Measurements from ENCODE around the gene MPLKIP. TPM values are rescaled to one million over a fixed set of nuclear protein-coding genes. Genes with fewer than 3 reads are reported as not detected.

Gene MPLKIP
- total RNA-seq (2021; ENCODE audit: unreplicated experiment), result 49.4 TPM
- 21.0 and 31.1 TPM in 2 replicates for polyA plus RNA-seq (2012)
- percentile 93 among the genes with signal in this experiment for Bru-seq, nascent RNA
- BruChase-seq, experiment 1, labeled RNA remaining after a 6-hour chase, result percentile 90 among the genes with signal in this experiment
- percentile 91 among the genes with signal in this experiment for BruChase-seq, experiment 2, labeled RNA remaining after a 2-hour chase
- long read RNA-seq, full-length matches to known transcripts, result 65 of 71 reads
- long read RNA-seq, partial matches to known transcripts, result 0 of 71 reads
- long read RNA-seq, other reads (novel, unspliced or antisense), result 6 of 71 reads

DNA sequence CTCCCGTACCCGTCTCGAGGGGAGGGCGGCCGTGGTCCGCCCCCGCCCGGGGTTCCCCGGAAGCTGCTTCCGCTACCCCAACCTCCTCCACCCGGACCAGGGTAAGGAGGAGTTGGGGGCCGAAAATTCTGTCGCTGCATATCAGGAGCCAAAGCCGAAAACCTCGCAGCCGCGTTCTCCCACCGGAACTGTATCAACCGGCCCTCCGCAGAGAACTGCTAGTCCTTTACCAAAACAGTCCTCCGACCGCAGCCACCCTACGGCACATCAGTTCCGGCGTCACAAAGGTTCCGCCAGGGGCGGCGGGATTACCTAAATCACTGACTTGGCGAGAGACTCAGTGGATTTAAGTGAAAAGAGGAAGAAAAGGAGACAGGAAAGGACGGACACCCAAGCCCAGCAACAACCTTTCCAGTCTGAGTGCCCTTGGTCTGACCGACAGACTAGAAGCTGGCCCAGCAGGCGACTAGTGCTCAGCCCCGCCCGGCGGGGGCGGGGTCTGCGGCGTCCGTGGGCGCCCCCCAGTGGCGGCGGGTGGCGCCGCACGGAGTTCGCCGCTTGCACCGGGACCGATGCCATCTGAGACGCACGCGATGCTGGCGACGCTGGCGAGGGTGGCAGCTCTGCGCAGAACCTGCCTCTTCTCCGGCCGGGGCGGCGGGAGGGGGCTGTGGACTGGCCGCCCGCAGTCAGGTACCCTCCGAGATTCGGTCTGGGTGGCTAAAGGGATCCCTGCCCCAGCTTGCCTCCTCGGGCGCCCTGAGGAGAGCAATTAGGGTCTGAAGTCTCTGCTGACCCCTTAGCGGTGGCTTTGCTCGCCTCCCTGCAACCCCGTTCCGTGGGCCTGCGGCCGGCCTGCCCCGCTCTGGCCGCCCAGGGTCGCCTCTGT is at the start of gene MPLKIP, which contains the start of gene SUGCT:
Gene MPLKIP, minus strand, starts transcription at position 195 of the 889 bp plus-strand sequence. Its CDS starts 55 bp downstream, at position 140.
Gene SUGCT, plus strand, starts transcription at position 578 of the 889 bp plus-strand sequence.
- Histone ChIP-seq H3K79me2 (ENCODE audit: insufficient read depth, low read length) (peaks cover 49% of the 10 kb centered on the region), H3K4me3 (replicated peaks in 1 of 2; ENCODE audit: low read depth in 1 of 2, low read length in 2 of 2) (peak within 1 kb of the TSS; percentile 71 to 77), H3K36me3 (ENCODE audit: control insufficient read depth in 1 of 2, insufficient read depth in 2 of 2, low read length in 2 of 2) (no peaks in the 10 kb centered on the region), H3K4me1 (ENCODE audit: control insufficient read depth in 1 of 2, insufficient read depth in 2 of 2, low read length in 2 of 2) (peaks cover 7 to 17% of the 10 kb centered on the region in 2 experiments; a peak in 3 of 4 replicates), H3K27ac (ENCODE audit: low read depth, low read length) (peak within 1 kb of the TSS; percentile 84), H3K9ac (ENCODE audit: low read length) (peak within 1 kb of the TSS; percentile 83), H3K27me3 (ENCODE audit: insufficient read depth, low read length) (no peaks in the 10 kb centered on the region), H3K4me2 (ENCODE audit: low read length) (peak within 1 kb of the TSS; percentile 77), H2AFZ (ENCODE audit: low read depth, low read length, poor library complexity, severe bottlenecking) (peak within 1 kb of the TSS; percentile 91), H4K20me1 (ENCODE audit: insufficient read depth) (peaks cover 8% of the 10 kb centered on the region; the same call in 1 of the 2 replicates), H3K9me3 (ENCODE audit: control insufficient read depth in 1 of 2, insufficient read depth in 1 of 2, low read depth in 1 of 2, low read length in 2 of 2) (no peaks in the 10 kb centered on the region), H3K9me2 (ENCODE audit: insufficient read depth) (no peaks in the 10 kb centered on the region)
- DNase-seq (ENCODE audit: low read depth, low spot score) (peak; percentile 82), ATAC-seq (peak; percentile 87)
- RAD21 ChIA-PET (ENCODE audit: low non-redundant PET in 1 of 2, low total read pairs in 2 of 2, uncharacterized antibody in 2 of 2, unreplicated experiment in 2 of 2), result no interaction called here
- POLR2A ChIA-PET, result interaction anchor here (0.8 kb wide), 1 partner anchor 184 kb away, joined by 3 read pairs; the partner anchor contains the start of gene CDK13
- BruUV-seq (replicated peaks), result no TSS peak
- CTCF ChIA-PET, result interaction anchor here (1.0 kb wide), 1 partner anchor 16 kb away, joined by 3 read pairs; no protein-coding TSS in a partner anchor
- intact Hi-C loops (cut with micrococcal nuclease), result no loop called here
- TF ChIP-seq CEBPB (IDR thresholded peaks at IDR 0.05; ENCODE audit: low read depth), result peak; percentile 38; the same call in 1 of the 2 replicates
- peak; percentile 79 for TF ChIP-seq YY1 (IDR thresholded peaks at IDR 0.05; ENCODE audit: extremely low read depth, insufficient replicate concordance, low read depth, low read length)
- peak; percentile 95 for TF ChIP-seq SIN3A (IDR thresholded peaks at IDR 0.05; ENCODE audit: low read depth)
- 0 out of 2 replicates have a peak, but pooled peaks have one; percentile 13 for TF ChIP-seq ELF1 (IDR thresholded peaks at IDR 0.05; ENCODE audit: borderline replicate concordance, low read depth)
- peak; percentile 79 for TF ChIP-seq SP1 (IDR thresholded peaks at IDR 0.05; ENCODE audit: low read depth)
- peak; percentile 71 for TF ChIP-seq POLR2A (IDR thresholded peaks at IDR 0.05; ENCODE audit: borderline replicate concordance, extremely low read depth, insufficient read depth, insufficient read length)
- peak; percentile 97 for TF ChIP-seq CBX3 (IDR thresholded peaks at IDR 0.05; ENCODE audit: low read depth)
- TF ChIP-seq, protein P1, sequence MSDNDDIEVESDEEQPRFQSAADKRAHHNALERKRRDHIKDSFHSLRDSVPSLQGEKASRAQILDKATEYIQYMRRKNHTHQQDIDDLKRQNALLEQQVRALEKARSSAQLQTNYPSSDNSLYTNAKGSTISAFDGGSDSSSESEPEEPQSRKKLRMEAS (IDR thresholded peaks at IDR 0.05), result peak; percentile 94
- TF ChIP-seq, protein P2, sequence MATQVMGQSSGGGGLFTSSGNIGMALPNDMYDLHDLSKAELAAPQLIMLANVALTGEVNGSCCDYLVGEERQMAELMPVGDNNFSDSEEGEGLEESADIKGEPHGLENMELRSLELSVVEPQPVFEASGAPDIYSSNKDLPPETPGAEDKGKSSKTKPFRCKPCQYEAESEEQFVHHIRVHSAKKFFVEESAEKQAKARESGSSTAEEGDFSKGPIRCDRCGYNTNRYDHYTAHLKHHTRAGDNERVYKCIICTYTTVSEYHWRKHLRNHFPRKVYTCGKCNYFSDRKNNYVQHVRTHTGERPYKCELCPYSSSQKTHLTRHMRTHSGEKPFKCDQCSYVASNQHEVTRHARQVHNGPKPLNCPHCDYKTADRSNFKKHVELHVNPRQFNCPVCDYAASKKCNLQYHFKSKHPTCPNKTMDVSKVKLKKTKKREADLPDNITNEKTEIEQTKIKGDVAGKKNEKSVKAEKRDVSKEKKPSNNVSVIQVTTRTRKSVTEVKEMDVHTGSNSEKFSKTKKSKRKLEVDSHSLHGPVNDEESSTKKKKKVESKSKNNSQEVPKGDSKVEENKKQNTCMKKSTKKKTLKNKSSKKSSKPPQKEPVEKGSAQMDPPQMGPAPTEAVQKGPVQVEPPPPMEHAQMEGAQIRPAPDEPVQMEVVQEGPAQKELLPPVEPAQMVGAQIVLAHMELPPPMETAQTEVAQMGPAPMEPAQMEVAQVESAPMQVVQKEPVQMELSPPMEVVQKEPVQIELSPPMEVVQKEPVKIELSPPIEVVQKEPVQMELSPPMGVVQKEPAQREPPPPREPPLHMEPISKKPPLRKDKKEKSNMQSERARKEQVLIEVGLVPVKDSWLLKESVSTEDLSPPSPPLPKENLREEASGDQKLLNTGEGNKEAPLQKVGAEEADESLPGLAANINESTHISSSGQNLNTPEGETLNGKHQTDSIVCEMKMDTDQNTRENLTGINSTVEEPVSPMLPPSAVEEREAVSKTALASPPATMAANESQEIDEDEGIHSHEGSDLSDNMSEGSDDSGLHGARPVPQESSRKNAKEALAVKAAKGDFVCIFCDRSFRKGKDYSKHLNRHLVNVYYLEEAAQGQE (IDR thresholded peaks at IDR 0.05; ENCODE audit: low read depth), result no peak
- TF ChIP-seq, protein P3, sequence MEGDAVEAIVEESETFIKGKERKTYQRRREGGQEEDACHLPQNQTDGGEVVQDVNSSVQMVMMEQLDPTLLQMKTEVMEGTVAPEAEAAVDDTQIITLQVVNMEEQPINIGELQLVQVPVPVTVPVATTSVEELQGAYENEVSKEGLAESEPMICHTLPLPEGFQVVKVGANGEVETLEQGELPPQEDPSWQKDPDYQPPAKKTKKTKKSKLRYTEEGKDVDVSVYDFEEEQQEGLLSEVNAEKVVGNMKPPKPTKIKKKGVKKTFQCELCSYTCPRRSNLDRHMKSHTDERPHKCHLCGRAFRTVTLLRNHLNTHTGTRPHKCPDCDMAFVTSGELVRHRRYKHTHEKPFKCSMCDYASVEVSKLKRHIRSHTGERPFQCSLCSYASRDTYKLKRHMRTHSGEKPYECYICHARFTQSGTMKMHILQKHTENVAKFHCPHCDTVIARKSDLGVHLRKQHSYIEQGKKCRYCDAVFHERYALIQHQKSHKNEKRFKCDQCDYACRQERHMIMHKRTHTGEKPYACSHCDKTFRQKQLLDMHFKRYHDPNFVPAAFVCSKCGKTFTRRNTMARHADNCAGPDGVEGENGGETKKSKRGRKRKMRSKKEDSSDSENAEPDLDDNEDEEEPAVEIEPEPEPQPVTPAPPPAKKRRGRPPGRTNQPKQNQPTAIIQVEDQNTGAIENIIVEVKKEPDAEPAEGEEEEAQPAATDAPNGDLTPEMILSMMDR (IDR thresholded peaks at IDR 0.05 in 2 of 3, conservative IDR thresholded peaks at IDR 0.05 in 1 of 3; ENCODE audit: borderline replicate concordance in 1 of 3, insufficient read depth in 1 of 3, low read depth in 2 of 3, low read length in 2 of 3), result peak; percentile 63 to 97 (median 84)
- peak; percentile 76 for TF ChIP-seq EGR1 (IDR thresholded peaks at IDR 0.05; ENCODE audit: low read depth)
- no peak for TF ChIP-seq EZH2phosphoT487 (IDR thresholded peaks at IDR 0.05; ENCODE audit: borderline replicate concordance)
- TF ChIP-seq TCF7L2 (IDR thresholded peaks at IDR 0.05; ENCODE audit: borderline replicate concordance, extremely low read depth, insufficient read depth, insufficient read length), result no peak
- peak; percentile 87; the same call in 1 of the 2 replicates for TF ChIP-seq SRF (IDR thresholded peaks at IDR 0.05; ENCODE audit: low read depth)
- TF ChIP-seq, protein P4, sequence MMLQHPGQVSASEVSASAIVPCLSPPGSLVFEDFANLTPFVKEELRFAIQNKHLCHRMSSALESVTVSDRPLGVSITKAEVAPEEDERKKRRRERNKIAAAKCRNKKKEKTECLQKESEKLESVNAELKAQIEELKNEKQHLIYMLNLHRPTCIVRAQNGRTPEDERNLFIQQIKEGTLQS (IDR thresholded peaks at IDR 0.05), result no peak
- peak; percentile 98 for TF ChIP-seq ZFX (IDR thresholded peaks at IDR 0.05)
- peak; percentile 81 for TF ChIP-seq POLR2AphosphoS5 (IDR thresholded peaks at IDR 0.05; ENCODE audit: low read depth, low read length)

Data from HCT116 (cell line).